Measurements from ENCODE around the gene KIF25. TPM values are rescaled to one million over a fixed set of nuclear protein-coding genes. Genes with fewer than 3 reads are reported as not detected.

Gene KIF25
- polyA plus RNA-seq, 1 donor from 2014 or later = not detected

GRCh38 chr6:168004023-168004422 lies 6.6 kb downstream of the KIF25 start:
- no peak overlapping the region for H3K9ac ChIP-seq (ENCODE audit: low read length)
- H3K36me3 ChIP-seq (ENCODE audit: insufficient read depth, low read length) = no peaks in the 10 kb centered on the region
- H3K27me3 ChIP-seq (ENCODE audit: insufficient read depth, low read depth, low read length) = no peaks in the 10 kb centered on the region
- H4K20me1 ChIP-seq (ENCODE audit: insufficient read depth) = no peaks in the 10 kb centered on the region
- H3F3A ChIP-seq (ENCODE audit: insufficient read depth, low read length, poor library complexity, severe bottlenecking) = no peaks in the 10 kb centered on the region
- TF ChIP-seq POLR2AphosphoS5 (IDR thresholded peaks at IDR 0.05) = no peak
- TF ChIP-seq CTCF (IDR thresholded peaks at IDR 0.05; ENCODE audit: poor library complexity, severe bottlenecking) = no peak
- TF ChIP-seq TAF1 (IDR thresholded peaks at IDR 0.05; ENCODE audit: low read depth) = no peak
- TF ChIP-seq SMC3 (conservative IDR thresholded peaks at IDR 0.05; ENCODE audit: poor library complexity) = no peak
- TF ChIP-seq REST (IDR thresholded peaks at IDR 0.05; ENCODE audit: borderline replicate concordance) = no peak
- TF ChIP-seq RAD21 (conservative IDR thresholded peaks at IDR 0.05) = no peak
- no peak for TF ChIP-seq MXI1 (conservative IDR thresholded peaks at IDR 0.05; ENCODE audit: poor library complexity, severe bottlenecking)
- no peak for TF ChIP-seq EP300 (conservative IDR thresholded peaks at IDR 0.05; ENCODE audit: poor library complexity, severe bottlenecking)
- no peak for TF ChIP-seq EZH2 (IDR thresholded peaks at IDR 0.05; ENCODE audit: borderline replicate concordance, insufficient read depth, low read length, poor library complexity, severe bottlenecking)
- no peaks in the 10 kb centered on the region for H3K79me2 ChIP-seq (replicated peaks; ENCODE audit: insufficient read depth, low read length)
- no peak overlapping the region for H2AFZ ChIP-seq (ENCODE audit: low read depth, low read length)
- no peak overlapping the region for H3K4me2 ChIP-seq (ENCODE audit: low read length)
- H3K9me2 ChIP-seq (ENCODE audit: insufficient read depth, low read length) = no peaks in the 10 kb centered on the region
- H3K4me3 ChIP-seq (ENCODE audit: low read length) = no peak overlapping the region
- no peaks in the 10 kb centered on the region for H3K9me3 ChIP-seq (ENCODE audit: low read length)
- H3K27ac ChIP-seq (ENCODE audit: low read length) = no peak overlapping the region

GRCh38 chr6:168004945-168005344 lies 7.5 kb downstream of the KIF25 start:
- H3K36me3 ChIP-seq (ENCODE audit: insufficient read depth, low read length) = no peaks in the 10 kb centered on the region
- no peak overlapping the region for H2AFZ ChIP-seq (ENCODE audit: low read depth, low read length)
- no peaks in the 10 kb centered on the region for H3K27me3 ChIP-seq (ENCODE audit: insufficient read depth, low read depth, low read length)
- no peaks in the 10 kb centered on the region for H3K79me2 ChIP-seq (replicated peaks; ENCODE audit: insufficient read depth, low read length)
- no peaks in the 10 kb centered on the region for H3K9me3 ChIP-seq (ENCODE audit: low read length)
- no peak overlapping the region for H3K9ac ChIP-seq (ENCODE audit: low read length)
- no peak overlapping the region for H3K4me3 ChIP-seq (ENCODE audit: low read length)
- H4K20me1 ChIP-seq (ENCODE audit: insufficient read depth) = no peaks in the 10 kb centered on the region
- TF ChIP-seq SMC3 (conservative IDR thresholded peaks at IDR 0.05; ENCODE audit: poor library complexity) = no peak
- TF ChIP-seq EZH2 (IDR thresholded peaks at IDR 0.05; ENCODE audit: borderline replicate concordance, insufficient read depth, low read length, poor library complexity, severe bottlenecking) = no peak
- no peak overlapping the region for H3K27ac ChIP-seq (ENCODE audit: low read length)
- H3F3A ChIP-seq (ENCODE audit: insufficient read depth, low read length, poor library complexity, severe bottlenecking) = no peaks in the 10 kb centered on the region
- H3K9me2 ChIP-seq (ENCODE audit: insufficient read depth, low read length) = no peaks in the 10 kb centered on the region
- no peak overlapping the region for H3K4me2 ChIP-seq (ENCODE audit: low read length)

- Histone ChIP-seq H3K36me3 (ENCODE audit: insufficient read depth, low read length) (no peaks in the 10 kb centered on the region), H3K9me3 (ENCODE audit: low read length) (no peaks in the 10 kb centered on the region)
Observed at GRCh38 chr6:168005796-168006195, 8.3 kb downstream of the KIF25 start.

More at GRCh38 chr6:168005796-168006195, 8.3 kb downstream of the KIF25 start:
- no peaks in the 10 kb centered on the region for H3K9me2 ChIP-seq (ENCODE audit: insufficient read depth, low read length)
- no peaks in the 10 kb centered on the region for H3F3A ChIP-seq (ENCODE audit: insufficient read depth, low read length, poor library complexity, severe bottlenecking)
- no peak overlapping the region for H3K9ac ChIP-seq (ENCODE audit: low read length)
- no peaks in the 10 kb centered on the region for H3K27me3 ChIP-seq (ENCODE audit: insufficient read depth, low read depth, low read length)
- no peak overlapping the region for H3K27ac ChIP-seq (ENCODE audit: low read length)
- no peaks in the 10 kb centered on the region for H4K20me1 ChIP-seq (ENCODE audit: insufficient read depth)
- no peaks in the 10 kb centered on the region for H3K79me2 ChIP-seq (replicated peaks; ENCODE audit: insufficient read depth, low read length)
- H3K4me2 ChIP-seq (ENCODE audit: low read length) = no peak overlapping the region
- no peak overlapping the region for H3K4me3 ChIP-seq (ENCODE audit: low read length)
- TF ChIP-seq POLR2AphosphoS5 (IDR thresholded peaks at IDR 0.05) = no peak
- no peak for TF ChIP-seq EZH2 (IDR thresholded peaks at IDR 0.05; ENCODE audit: borderline replicate concordance, insufficient read depth, low read length, poor library complexity, severe bottlenecking)
- no peak for TF ChIP-seq CTCF (IDR thresholded peaks at IDR 0.05; ENCODE audit: poor library complexity, severe bottlenecking)
- TF ChIP-seq EP300 (conservative IDR thresholded peaks at IDR 0.05; ENCODE audit: poor library complexity, severe bottlenecking) = no peak
- no peak for TF ChIP-seq SMC3 (conservative IDR thresholded peaks at IDR 0.05; ENCODE audit: poor library complexity)
- no peak for TF ChIP-seq RAD21 (conservative IDR thresholded peaks at IDR 0.05)
- TF ChIP-seq MXI1 (conservative IDR thresholded peaks at IDR 0.05; ENCODE audit: poor library complexity, severe bottlenecking) = no peak
- no peak for TF ChIP-seq REST (IDR thresholded peaks at IDR 0.05; ENCODE audit: borderline replicate concordance)
- no peak for TF ChIP-seq TAF1 (IDR thresholded peaks at IDR 0.05; ENCODE audit: low read depth)
- H2AFZ ChIP-seq (ENCODE audit: low read depth, low read length) = no peak overlapping the region
